Endothelial cell (in vitro differentiated cells): Measurements from ENCODE around the gene ETV6. TPM values are rescaled to one million over a fixed set of nuclear protein-coding genes. Genes with fewer than 3 reads are reported as not detected.

ENCODE experiments used
- DNase-seq: peaks from one replicate; pipeline ENCODE4 v3.0.0; 2021; ENCODE audit warnings: low spot score
- H3K27ac Mint-ChIP-seq: one replicate; pipeline ENCODE4 v1.8.0; 2021; ENCODE audit warnings: mixed read lengths, inconsistent platforms; ENCODE audit not compliant: unreplicated experiment
- H3K27me3 Mint-ChIP-seq: one replicate; pipeline ENCODE4 v1.8.0; 2021; ENCODE audit warnings: mild to moderate bottlenecking, moderate library complexity, mixed read lengths, inconsistent platforms; ENCODE audit not compliant: unreplicated experiment
- H3K36me3 Mint-ChIP-seq: one replicate; pipeline ENCODE4 v1.8.0; 2021; ENCODE audit warnings: mild to moderate bottlenecking, low read depth, mixed read lengths, inconsistent platforms; ENCODE audit not compliant: unreplicated experiment
- H3K4me1 Mint-ChIP-seq: one replicate; pipeline ENCODE4 v1.8.0; 2021; ENCODE audit warnings: mild to moderate bottlenecking, mixed read lengths, inconsistent platforms; ENCODE audit not compliant: unreplicated experiment
- H3K4me3 Mint-ChIP-seq: one replicate; pipeline ENCODE4 v1.8.0; 2021; ENCODE audit warnings: mild to moderate bottlenecking, mixed read lengths, inconsistent platforms; ENCODE audit not compliant: unreplicated experiment
- H3K9me3 Mint-ChIP-seq: one replicate; pipeline ENCODE4 v1.8.0; 2021; ENCODE audit warnings: mixed read lengths, inconsistent platforms; ENCODE audit not compliant: unreplicated experiment
- CTCF ChIP-seq: fragments of 200-600 bp; sonication (generic); IDR thresholded peaks from one replicate; pipeline ENCODE4 v1.5.0; 2021; ENCODE audit warnings: antibody characterized with exemption; ENCODE audit not compliant: unreplicated experiment
- total RNA-seq: library from RNA; stranded (reverse); fragmentation: NEBNext Ultra II Directional; extraction: Animal tissue kit (Norgen Biotek cat#: 25700); gene quantifications from one replicate; pipeline ENCODE4 v1.2.1, GENCODE V29; 2021; ENCODE audit not compliant: unreplicated experiment

Gene ETV6
- total RNA-seq, 1 donor from 2014 or later: 98.7 TPM

GRCh38 chr12:11653215-11653753 lies 3.8 kb downstream of the ETV6 start:
- DNase-seq: no peak
- H3K36me3 Mint-ChIP-seq: peaks cover 20% of the 10 kb centered on the region
- peaks cover 10% of the 10 kb centered on the region for H3K27me3 Mint-ChIP-seq
- H3K27ac Mint-ChIP-seq: no peak overlapping the region
- H3K4me1 Mint-ChIP-seq: peaks cover 70% of the 10 kb centered on the region
- no peak for TF ChIP-seq CTCF
- H3K4me3 Mint-ChIP-seq: peak overlapping the region; percentile 98
- H3K9me3 Mint-ChIP-seq: no peaks in the 10 kb centered on the region

GRCh38 chr12:11654338-11654737 lies 4.9 kb downstream of the ETV6 start:
- no peak for DNase-seq

GRCh38 chr12:11654802-11655201 lies 5.3 kb downstream of the ETV6 start:
- TF ChIP-seq CTCF: no peak
- H3K4me1 Mint-ChIP-seq: peaks cover 82% of the 10 kb centered on the region

More at GRCh38 chr12:11654338-11654737, 4.9 kb downstream of the ETV6 start:
- Mint-ChIP-seq H3K27ac (no peak overlapping the region), H3K4me3 (peak overlapping the region; percentile 77), H3K9me3 (no peaks in the 10 kb centered on the region), H3K36me3 (peaks cover 18% of the 10 kb centered on the region), H3K4me1 (peaks cover 77% of the 10 kb centered on the region), H3K27me3 (peaks cover 6% of the 10 kb centered on the region)
- TF ChIP-seq CTCF: no peak

GRCh38 chr12:11655842-11656241 lies 6.4 kb downstream of the ETV6 start:
- H3K36me3 Mint-ChIP-seq: peaks cover 20% of the 10 kb centered on the region
- no peak for TF ChIP-seq CTCF
- H3K4me1 Mint-ChIP-seq: peaks cover 79% of the 10 kb centered on the region
- H3K27me3 Mint-ChIP-seq: peaks cover 4% of the 10 kb centered on the region
- no peaks in the 10 kb centered on the region for H3K9me3 Mint-ChIP-seq
- no peak overlapping the region for H3K27ac Mint-ChIP-seq
- DNase-seq: no peak
- H3K4me3 Mint-ChIP-seq: no peak overlapping the region

More at GRCh38 chr12:11654802-11655201, 5.3 kb downstream of the ETV6 start:
- no peak for DNase-seq
- H3K4me3 Mint-ChIP-seq: no peak overlapping the region
- peaks cover 22% of the 10 kb centered on the region for H3K36me3 Mint-ChIP-seq
- no peak overlapping the region for H3K27ac Mint-ChIP-seq
- peaks cover 6% of the 10 kb centered on the region for H3K27me3 Mint-ChIP-seq
- H3K9me3 Mint-ChIP-seq: no peaks in the 10 kb centered on the region

- Mint-ChIP-seq H3K36me3 (peaks cover 20% of the 10 kb centered on the region), H3K27ac (no peak overlapping the region), H3K4me3 (peak overlapping the region; percentile 13), H3K4me1 (peaks cover 77% of the 10 kb centered on the region), H3K9me3 (no peaks in the 10 kb centered on the region), H3K27me3 (no peaks in the 10 kb centered on the region)
- no peak for DNase-seq
- no peak for TF ChIP-seq CTCF
Measured at GRCh38 chr12:11656550-11656949, 7.1 kb downstream of the ETV6 start.
